Activated naive CD4-positive, alpha-beta T cell treated with anti-CD3 and anti-CD28 coated beads, Interleukin-2, amount 50 U/mL, for 72 hours (primary cell): ENCODE data around the gene KLHL29. TPM values are rescaled to one million over a fixed set of nuclear protein-coding genes. Genes with fewer than 3 reads are reported as not detected.
A peak's percentile ranks its signal among the peaks of the same experiment; 100 is the strongest.
"Not testable (repeated sequence)": the region's sequence is repeated elsewhere in the genome, so short reads cannot be mapped to it uniquely, and the experiment has no call there.

Experiments
- ATAC-seq, 2 donors: fragments of 150-1000 bp; cut with Tn5 transposase; 2 replicates each; pipeline ENCODE4 v1.10.0; 2021; ENCODE audit warnings: mild to moderate bottlenecking in 2 of 2, moderate library complexity in 2 of 2
- DNase-seq, 2 donors: peaks; one replicate each; pipeline ENCODE4 v3.0.0; 2021 to 2022; ENCODE audit warnings: low spot score in 2 of 2
- H3K27ac Mint-ChIP-seq, 2 donors: one replicate each; pipeline ENCODE4 v1.8.0; 2022; ENCODE audit warnings: mild to moderate bottlenecking in 2 of 2, mixed read lengths in 2 of 2
- H3K36me3 Mint-ChIP-seq, 2 donors: one replicate each; pipeline ENCODE4 v1.8.0; 2022; ENCODE audit warnings: mixed read lengths in 2 of 2
- H3K9me3 Mint-ChIP-seq, 2 donors: one replicate each; pipeline ENCODE4 v1.8.0; 2022; ENCODE audit warnings: mixed read lengths in 2 of 2
- total RNA-seq, 2 donors: library from RNA; stranded (reverse); gene quantifications; one replicate each; pipeline ENCODE4 v1.2.3, GENCODE V29; 2022

KLHL29 gene
- 1 to 10 TPM; 1.2 to 4.7 TPM for total RNA-seq

DNA sequence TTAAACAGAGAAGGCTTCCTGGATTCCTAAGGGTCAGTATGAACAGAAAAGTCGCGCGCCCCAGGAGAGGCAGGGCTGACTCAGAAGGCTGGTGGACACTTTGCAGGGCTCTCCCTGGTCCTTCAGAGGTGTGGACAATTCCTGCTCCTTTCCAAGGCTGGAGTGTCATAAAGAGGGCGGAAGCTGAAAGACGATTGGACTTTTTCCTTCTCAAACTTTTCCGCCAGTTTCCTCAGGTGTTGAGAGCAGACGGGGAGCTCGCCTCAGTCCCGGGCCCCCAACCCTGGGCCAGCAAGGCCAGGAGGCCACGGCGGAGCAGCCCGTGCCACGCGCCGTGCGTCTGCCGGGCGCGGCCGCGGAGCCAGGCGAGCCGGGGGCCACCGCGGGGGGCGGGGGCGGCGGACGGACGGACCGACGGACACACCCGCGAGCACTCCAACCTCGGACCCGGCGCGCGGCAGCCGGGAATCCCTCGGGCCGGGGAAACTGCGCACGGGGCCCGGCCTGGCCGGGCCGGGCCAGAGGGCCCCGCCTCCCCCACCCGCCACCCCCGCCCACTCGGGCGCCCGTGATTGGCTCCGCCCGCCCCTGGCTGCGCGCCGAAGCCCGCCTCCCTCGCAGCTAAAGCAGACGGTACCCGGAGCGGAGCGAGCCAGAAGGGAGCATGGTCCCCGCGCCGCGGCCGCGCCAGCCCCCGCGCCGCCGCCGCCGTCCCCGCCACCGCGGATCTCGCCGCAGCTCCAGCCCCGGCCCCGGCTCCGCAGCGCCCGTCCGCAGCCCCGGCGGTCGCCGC, at the start of gene KLHL29:
Gene KLHL29 (plus strand): TSS at position 629 of the 793 bp plus-strand sequence. CDS start 177,018 bp downstream, outside the sequence.
- DNase-seq (peak; percentile 67 to 79), ATAC-seq (peak; percentile 66 to 78)
- Mint-ChIP-seq H3K27ac (no peak within 1 kb of the TSS), H3K36me3 (peaks cover 0 to 6% of the 10 kb centered on the region in 2 donors), H3K9me3 (no peaks in the 10 kb centered on the region)

DNA sequence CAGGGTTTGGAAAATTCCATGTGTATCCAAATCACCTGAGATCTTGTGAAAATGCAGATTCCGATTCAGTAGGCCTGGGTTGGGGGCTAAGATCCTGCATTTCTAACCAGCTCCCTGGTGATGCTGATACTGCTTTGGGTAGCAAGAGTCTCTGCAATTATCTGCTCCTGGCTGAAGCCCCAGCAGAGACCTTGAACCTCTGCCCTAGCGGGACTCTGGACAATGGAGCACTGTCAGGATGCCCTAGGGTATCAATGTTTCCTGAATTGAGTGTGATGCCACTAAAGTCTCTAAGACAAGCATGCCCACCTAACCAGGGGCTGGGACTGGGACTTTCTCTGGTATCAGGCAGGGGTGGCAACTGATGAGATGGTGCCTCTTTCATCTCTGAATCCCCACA, 49.4 kb upstream of the KLHL29 start:
- ATAC-seq (no peak), DNase-seq (no peak)
- peaks cover 0 to 4% of the 10 kb centered on the region in 2 donors for H3K36me3 Mint-ChIP-seq
- no peak overlapping the region for H3K27ac Mint-ChIP-seq
- peaks cover 0 to 5% of the 10 kb centered on the region in 2 donors for H3K9me3 Mint-ChIP-seq

DNA sequence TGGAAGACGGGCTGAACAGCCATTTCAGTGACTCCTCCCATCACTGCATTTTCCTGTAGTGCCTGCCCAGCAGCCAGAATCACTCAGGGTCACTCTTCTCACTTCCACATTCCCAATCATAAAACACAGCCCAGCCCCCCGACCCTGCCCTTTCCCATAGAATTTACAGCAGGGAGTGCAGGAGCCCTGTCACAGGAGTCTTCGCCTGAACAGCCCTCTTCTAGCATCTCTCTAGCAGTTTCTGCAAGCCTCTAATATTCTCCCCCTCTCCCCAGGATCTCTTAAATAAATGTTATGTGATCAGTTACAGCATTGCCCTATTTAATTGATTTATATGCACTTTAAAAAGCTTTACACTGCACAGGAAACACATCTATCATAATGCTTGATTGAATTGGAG, 42.9 kb upstream of the KLHL29 start:
- no peak for DNase-seq
- no peak for ATAC-seq
- H3K27ac Mint-ChIP-seq: no peak overlapping the region
- peaks cover 0 to 4% of the 10 kb centered on the region in 2 donors for H3K36me3 Mint-ChIP-seq
- H3K9me3 Mint-ChIP-seq: peaks cover 0 to 5% of the 10 kb centered on the region in 2 donors

DNA sequence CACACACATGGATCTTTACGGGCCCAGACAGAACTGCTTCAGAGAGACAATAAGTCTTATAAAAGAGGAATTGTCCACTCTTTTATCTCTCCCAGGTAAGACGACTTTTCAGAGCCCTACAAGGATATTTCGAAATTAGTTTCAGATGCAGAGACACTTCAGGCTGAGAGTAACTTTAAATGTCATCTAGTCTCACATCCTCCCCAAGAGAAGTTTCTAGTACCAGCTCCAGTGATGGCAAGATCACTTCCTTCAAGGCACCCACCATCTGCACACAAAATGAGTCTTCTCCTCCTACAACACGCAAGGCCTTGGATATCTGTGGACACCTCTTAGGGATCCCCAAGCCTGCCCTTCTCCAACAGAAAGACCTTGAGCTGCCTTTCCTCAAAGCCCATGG, 39.0 kb upstream of the KLHL29 start:
- H3K9me3 Mint-ChIP-seq: no peaks in the 10 kb centered on the region
- no peak overlapping the region for H3K27ac Mint-ChIP-seq
- H3K36me3 Mint-ChIP-seq: no peaks in the 10 kb centered on the region
- DNase-seq (no peak), ATAC-seq (no peak)

DNA sequence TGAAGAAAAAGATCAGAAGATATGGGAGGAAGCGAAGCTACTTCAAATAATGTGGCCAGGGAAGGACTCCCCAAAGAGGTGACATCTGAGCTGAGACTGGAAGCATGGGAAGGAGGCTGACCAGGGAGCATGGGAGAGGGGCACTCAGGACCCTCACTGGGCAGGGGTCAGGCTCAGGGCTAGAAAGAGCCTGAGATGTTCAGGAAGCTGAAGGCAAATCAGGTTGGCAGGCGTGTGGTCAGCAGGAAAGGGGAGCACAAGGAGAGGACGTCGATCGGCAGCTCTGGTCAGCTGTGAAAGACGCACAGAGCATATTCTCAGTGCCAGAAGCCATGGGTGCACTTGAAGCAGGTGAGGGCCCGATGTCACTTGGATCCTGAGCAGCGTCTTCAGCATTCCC, 38.2 kb upstream of the KLHL29 start:
- no peaks in the 10 kb centered on the region for H3K9me3 Mint-ChIP-seq
- no peak for DNase-seq
- H3K27ac Mint-ChIP-seq: no peak overlapping the region
- H3K36me3 Mint-ChIP-seq: no peaks in the 10 kb centered on the region
- no peak for ATAC-seq

DNA sequence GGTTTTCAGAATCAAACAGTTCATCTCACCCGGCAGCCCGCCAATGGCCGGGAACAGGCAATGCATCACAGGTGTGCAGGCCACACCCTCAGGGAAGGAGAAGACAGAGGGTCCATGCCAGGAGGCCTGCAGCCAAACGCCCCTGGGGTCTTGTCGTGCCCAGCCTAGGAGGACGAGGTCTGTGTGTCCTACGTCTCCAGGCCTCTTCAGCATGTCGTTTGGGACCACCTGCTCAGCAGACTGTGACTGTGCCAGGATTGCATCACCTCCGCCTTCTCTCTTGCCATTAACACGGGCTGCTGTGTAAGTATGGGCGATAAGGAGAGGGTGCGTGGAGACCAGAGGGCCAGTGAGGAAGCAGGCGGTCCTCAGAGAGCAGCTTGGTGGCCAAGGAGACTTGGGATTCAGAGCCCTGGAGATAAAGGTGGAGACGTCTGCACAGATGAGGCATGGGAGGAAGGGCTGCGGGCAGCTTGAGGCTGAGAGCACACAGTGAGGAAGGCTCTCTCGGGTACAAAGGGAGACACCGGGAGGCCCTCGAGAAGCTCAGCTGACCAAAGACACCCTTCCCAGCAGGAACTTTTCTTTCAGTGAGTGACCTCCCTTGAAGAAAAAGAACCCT, 37.4 kb upstream of the KLHL29 start:
- no peak for ATAC-seq
- Mint-ChIP-seq H3K36me3 (no peaks in the 10 kb centered on the region), H3K27ac (no peak overlapping the region), H3K9me3 (no peaks in the 10 kb centered on the region)
- no peak for DNase-seq

DNA sequence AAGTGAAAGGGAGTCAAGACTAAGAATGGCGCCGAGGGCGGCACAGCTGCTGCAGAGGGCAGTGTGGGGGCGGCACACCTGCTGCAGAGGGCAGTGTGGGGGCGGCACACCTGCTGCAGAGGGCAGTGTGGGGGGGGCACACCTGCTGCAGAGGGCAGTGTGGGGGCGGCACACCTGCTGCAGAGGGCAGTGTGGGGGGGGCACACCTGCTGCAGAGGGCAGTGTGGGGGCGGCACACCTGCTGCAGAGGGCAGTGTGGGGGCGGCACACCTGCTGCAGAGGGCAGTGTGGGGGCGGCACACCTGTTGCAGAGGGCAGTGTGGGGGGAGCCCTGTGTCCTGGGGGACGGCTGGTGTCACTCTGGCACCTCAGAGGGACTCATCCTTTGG, 36.9 kb upstream of the KLHL29 start:
- not testable (repeated sequence) for H3K9me3 Mint-ChIP-seq, ATAC-seq, H3K27ac Mint-ChIP-seq, DNase-seq, H3K36me3 Mint-ChIP-seq

DNA sequence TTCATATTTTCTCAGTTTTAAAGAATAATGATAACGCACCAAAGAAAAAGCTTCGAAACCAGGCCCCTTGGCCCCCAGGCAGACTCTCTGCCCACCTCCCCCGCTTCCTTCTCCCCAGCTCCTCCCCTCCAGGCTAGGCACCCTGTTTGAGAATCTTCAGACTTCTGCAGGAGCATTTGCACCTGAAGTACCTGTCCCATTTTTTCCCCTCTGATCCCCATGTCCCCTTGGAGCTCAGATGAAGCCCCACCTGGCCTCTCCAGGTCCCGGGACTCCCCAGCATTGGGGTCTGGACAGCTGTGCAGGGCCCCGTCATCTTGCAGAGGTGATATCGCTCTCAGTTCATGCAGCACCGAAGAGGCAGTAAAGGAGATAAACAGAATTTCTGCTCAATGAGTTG, 35.5 kb upstream of the KLHL29 start:
- no peaks in the 10 kb centered on the region for H3K9me3 Mint-ChIP-seq

DNA sequence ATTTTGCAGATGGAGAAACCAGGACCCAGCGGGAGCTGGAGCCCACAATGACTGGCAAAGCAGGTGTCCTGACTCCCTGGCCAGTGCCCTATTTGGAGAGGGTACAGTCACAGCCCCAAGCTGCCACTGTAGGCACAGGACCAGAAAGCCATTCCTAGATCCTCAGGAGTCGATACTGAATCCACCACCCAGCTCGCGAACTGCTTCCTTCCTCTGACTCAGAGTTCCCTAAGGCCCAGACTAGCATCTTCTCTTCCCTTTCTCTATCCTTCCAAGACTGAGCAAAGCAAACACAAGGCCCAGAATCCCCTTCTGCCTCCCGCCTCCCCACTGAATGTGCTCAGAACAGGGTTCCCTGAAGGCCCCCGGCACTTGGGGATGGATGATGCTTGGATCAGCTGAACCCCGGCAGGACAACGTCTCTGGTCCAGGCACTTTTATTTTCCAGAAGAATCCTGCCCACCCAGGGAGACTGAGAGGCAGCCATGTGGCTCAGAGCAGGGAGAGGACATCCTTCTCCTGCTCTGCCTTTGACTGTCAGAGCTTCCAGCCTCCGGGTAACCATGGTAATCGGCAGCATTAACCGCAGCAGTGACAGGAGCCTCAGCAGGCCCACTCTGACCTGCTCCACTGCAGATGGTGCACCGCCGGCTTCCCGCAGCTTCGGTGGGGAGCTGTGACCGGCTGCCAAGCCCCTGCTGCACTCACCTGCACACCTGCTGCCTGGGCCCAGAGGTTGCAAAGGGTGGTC, 34.8 kb upstream of the KLHL29 start:
- Mint-ChIP-seq H3K27ac (no peak overlapping the region), H3K36me3 (no peaks in the 10 kb centered on the region), H3K9me3 (no peaks in the 10 kb centered on the region)
- no peak for DNase-seq
- no peak for ATAC-seq

More for the DNA sequence above, 35.5 kb upstream of the KLHL29 start:
- H3K36me3 Mint-ChIP-seq: no peaks in the 10 kb centered on the region
- no peak for DNase-seq
- ATAC-seq: no peak
- H3K27ac Mint-ChIP-seq: no peak overlapping the region

DNA sequence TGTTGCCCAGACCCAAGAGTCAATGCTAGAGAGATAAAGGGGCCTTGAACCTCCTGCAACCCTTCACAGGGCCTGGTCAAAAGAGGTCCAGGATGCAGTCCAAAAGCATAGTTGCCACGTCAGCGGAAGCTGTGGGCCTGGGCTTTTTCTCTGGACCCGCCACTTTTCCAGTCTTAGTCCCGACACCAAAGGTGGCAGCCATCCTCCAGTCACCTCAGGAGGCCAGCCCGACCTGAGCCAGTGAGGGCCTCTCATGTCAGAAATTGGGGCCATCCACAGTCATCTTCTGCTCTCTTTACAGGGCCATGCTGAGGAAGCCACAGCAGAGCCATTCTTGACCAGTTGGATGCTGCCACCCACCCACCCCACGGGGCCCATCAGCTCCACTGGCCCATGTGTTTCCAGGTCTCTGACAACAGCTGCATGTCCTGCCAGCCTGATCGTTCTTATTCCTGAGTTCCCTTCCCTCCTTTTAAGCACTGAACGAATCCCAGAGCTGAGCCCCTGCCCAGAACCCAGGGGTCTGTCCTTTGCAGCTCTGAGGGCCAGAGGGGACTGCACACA, 34.1 kb upstream of the KLHL29 start:
- DNase-seq: no peak
- ATAC-seq: peak in 1 of 2 donors; percentile 10
- Mint-ChIP-seq H3K9me3 (no peaks in the 10 kb centered on the region), H3K27ac (no peak overlapping the region), H3K36me3 (no peaks in the 10 kb centered on the region)

DNA sequence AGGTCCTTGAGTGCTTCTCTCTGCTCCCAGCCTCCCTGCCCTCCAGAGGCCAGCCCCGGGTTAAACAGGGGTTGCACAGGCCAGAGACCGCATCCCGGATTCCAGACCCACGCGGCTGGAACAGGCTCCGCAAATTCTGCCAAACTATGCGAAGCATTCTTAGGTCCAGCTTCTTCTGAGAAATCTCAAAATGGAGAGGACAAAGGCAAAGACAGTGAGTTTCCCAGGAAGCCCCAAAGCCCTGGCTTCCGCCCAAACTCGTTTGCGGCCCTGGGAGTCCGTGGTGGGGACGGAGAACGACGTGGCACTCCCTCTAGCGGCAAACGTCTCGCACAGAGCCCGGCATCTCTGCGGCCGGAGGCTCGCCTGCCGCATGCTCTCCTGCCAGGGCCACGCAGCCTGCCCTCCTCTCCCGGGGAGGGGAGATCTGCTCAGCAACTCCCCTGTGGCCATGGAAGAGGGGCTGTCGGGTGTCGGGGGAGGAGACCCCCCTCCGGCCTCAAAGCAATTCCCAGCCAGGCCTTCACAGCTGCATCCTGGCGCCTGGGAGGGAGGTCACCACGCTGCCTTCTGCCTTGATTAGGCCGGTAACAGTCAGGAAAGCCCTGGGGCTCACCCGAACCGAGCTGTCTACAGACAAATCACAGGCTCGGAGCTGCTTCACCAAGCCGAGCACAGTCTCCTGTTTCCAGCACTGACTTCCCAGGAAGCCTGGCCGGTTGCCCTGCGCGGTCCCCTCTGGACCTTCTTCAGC, 33.4 kb upstream of the KLHL29 start:
- ATAC-seq: peak; percentile 88 to 98

DNA sequence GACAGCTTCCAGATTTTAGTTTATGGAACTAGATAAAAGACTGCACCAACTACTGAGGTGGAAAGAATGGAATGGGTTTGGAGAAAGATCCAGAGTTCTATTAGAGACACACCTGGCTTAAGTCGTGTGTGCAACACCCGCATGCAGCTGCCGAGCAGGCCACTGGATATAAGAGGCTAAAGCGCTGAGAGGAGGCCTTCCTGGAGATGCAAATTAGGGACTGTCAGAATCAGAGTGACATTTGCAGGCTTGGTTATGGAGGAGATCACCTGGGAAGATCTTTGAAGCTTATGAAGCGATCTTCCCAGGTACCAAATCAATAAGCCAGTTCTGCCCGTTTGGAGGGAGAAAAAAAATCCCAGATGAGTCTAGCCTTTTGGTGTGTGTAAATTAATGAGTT, 30.4 kb upstream of the KLHL29 start:
- Mint-ChIP-seq H3K9me3 (no peaks in the 10 kb centered on the region), H3K27ac (no peak overlapping the region), H3K36me3 (no peaks in the 10 kb centered on the region)
- DNase-seq (no peak), ATAC-seq (no peak)

More for the DNA sequence above, 33.4 kb upstream of the KLHL29 start:
- DNase-seq: peak in 1 of 2 donors; percentile 75
- no peaks in the 10 kb centered on the region for H3K9me3 Mint-ChIP-seq
- no peaks in the 10 kb centered on the region for H3K36me3 Mint-ChIP-seq
- H3K27ac Mint-ChIP-seq: no peak overlapping the region

DNA sequence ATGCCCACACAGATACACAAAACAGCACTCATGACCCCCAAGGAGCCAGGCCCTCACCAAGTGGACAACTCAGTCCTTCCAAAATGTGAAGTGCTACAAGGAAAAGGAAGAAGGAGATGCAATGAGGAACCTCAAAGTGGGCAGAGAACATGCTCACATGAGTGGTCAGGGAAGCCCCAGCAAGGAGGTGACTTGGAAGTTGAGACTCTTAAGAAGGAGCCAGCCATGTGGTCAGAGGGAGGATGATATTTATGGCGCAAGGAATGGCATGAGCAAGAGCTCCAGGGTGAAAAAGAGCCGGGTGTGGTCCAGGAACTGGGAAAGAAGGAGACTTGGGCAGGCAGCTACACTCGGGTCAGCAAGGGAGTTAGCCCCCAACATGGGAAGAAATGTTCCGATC, 30.0 kb upstream of the KLHL29 start:
- H3K27ac Mint-ChIP-seq: no peak overlapping the region
- ATAC-seq (no peak), DNase-seq (no peak)
- H3K36me3 Mint-ChIP-seq: no peaks in the 10 kb centered on the region
- no peaks in the 10 kb centered on the region for H3K9me3 Mint-ChIP-seq

DNA sequence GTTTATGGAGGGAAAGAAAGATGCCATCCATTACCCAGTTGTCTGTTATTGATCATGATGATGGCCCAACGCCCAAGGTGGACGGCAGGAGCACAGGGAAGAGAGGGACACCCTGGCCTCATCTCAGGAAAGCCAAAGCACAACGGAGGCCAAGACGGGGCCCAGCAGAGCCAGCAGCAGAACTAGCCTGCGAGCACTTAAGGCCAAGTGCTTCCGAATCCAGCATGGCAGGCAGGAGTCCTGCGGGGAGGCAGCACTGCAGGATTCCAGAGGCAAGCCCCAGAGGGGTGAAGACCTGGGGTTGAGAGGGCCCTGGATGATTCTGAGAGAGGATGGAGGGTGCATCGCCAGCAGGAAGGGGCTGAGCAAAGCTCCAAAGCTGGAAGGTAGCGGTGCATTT, 28.3 kb upstream of the KLHL29 start:
- no peak for DNase-seq
- H3K27ac Mint-ChIP-seq: no peak overlapping the region
- ATAC-seq: no peak
- no peaks in the 10 kb centered on the region for H3K9me3 Mint-ChIP-seq
- no peaks in the 10 kb centered on the region for H3K36me3 Mint-ChIP-seq

DNA sequence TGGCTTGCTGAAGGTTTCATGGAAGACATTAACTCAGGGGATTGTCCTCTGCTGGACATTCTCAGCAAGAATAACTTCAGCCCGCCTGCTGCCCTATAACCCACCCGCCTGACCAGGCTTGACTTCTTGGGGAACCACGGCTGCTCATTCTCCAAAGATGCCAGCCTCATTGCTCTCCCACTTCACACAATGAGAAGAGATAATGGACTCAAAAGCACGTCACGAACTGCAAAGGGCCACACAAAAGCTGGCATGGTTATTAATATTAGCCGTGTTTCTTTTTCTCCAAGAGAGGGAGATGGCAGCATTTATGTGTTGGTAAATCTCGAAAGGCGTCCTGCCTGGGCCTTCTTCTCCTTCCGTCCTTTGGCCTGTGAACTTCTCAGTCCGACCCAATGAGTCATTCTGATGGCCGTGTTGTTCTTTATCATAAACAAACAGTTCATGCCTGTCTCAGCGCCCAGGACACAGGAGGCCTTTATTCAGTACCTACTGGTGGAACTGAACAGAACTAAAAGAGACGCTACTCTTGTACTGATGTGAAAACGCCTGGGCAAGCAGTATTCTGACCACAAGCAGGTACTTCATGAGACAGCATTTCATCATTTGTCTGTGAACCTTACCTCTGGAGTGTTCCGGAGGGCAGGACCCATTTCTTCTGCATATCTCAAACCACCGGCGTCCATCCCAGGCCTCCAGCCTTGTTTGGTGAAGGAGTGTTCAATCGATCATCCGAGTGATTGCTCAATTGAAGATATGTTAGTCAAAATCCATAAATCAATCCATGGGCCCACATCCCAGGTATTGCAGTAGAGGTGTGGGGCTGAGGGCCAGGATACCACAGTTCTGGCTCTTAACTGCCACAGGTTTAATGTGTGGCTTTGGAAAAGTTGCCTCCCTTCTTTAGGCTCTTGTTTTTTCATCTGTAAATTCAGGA, 25.1 kb upstream of the KLHL29 start:
- no peak overlapping the region for H3K27ac Mint-ChIP-seq

More for the DNA sequence above, 25.1 kb upstream of the KLHL29 start:
- no peaks in the 10 kb centered on the region for H3K9me3 Mint-ChIP-seq
- no peaks in the 10 kb centered on the region for H3K36me3 Mint-ChIP-seq
- DNase-seq (no peak), ATAC-seq (no peak)
